OCI-LY7 (cell line): ENCODE results near the gene SDC3. TPM values are rescaled to one million over a fixed set of nuclear protein-coding genes. Genes with fewer than 3 reads are reported as not detected.

ENCODE experiments used
- BruUV-seq: library from RNA; stranded (reverse); fragments of 400-500 nt; replicated peaks from 2 replicates; lab custom pipeline; 2021; lab: Mats Ljungman, UMichigan
- CTCF ChIA-PET: fragments of 300-600 bp; sonication (Branson Sonifier 250); formaldehyde crosslinking; loops from one replicate; lab custom pipeline; 2022; ENCODE audit warnings: antibody characterized with exemption; ENCODE audit not compliant: unreplicated experiment; lab: Charles Lee
- POLR2A ChIA-PET: fragments of 300-600 bp; sonication (Branson Sonifier 250); formaldehyde crosslinking; loops from one replicate; lab custom pipeline; 2022; ENCODE audit warnings: antibody characterized with exemption; lab: Charles Lee
- DNase-seq: peaks from one replicate; pipeline ENCODE4 v3.0.0-alpha.2; 2015; ENCODE audit warnings: low spot score
- H2AFZ ChIP-seq: fragments of 200-600 bp; sonication (generic), shearing (Covaris generic); 2 replicates; pipeline ENCODE4 v1.6.1; 2014; ENCODE audit warnings: mild to moderate bottlenecking, antibody characterized with exemption, low read length, moderate library complexity
- H3K27ac ChIP-seq: fragments of 200-600 bp; sonication (generic); 2 replicates; pipeline ENCODE4 v1.5.1; 2014; ENCODE audit warnings: mixed run types, low read depth, mild to moderate bottlenecking, moderate library complexity, low read length, inconsistent platforms; ENCODE audit not compliant: poor library complexity, severe bottlenecking
- H3K36me3 ChIP-seq: fragments of 200-600 bp; sonication (generic); 2 replicates; pipeline ENCODE4 v1.6.1; 2014; ENCODE audit warnings: mild to moderate bottlenecking, antibody characterized with exemption, low read length, moderate library complexity, mixed read lengths; ENCODE audit not compliant: insufficient read depth
- H3K4me1 ChIP-seq: fragments of 200-600 bp; sonication (generic); 2 replicates; pipeline ENCODE4 v1.5.1; 2014; ENCODE audit warnings: mild to moderate bottlenecking, low read length; ENCODE audit not compliant: insufficient read depth, poor library complexity, severe bottlenecking
- H3K4me2 ChIP-seq: fragments of 200-600 bp; sonication (generic); 2 replicates; pipeline ENCODE4 v1.6.1; 2014; ENCODE audit warnings: mild to moderate bottlenecking, low read length
- H3K4me3 ChIP-seq: fragments of 200-600 bp; sonication (generic); 2 replicates; pipeline ENCODE4 v1.5.1; 2014; ENCODE audit warnings: mild to moderate bottlenecking, low read depth, low read length; ENCODE audit not compliant: poor library complexity, severe bottlenecking
- H3K79me2 ChIP-seq: fragments of 200-600 bp; sonication (generic); 2 replicates; pipeline ENCODE4 v1.6.1; 2016; ENCODE audit warnings: low read depth, mild to moderate bottlenecking, low read length, moderate library complexity, mixed read lengths; ENCODE audit not compliant: insufficient read depth
- H3K9me2 ChIP-seq: fragments of 200-600 bp; sonication (generic); 2 replicates; pipeline ENCODE4 v1.6.1; 2016; ENCODE audit warnings: mild to moderate bottlenecking, low read length, mixed read lengths; ENCODE audit not compliant: insufficient read depth
- H3K9me3 ChIP-seq: fragments of 200-600 bp; sonication (generic); 2 replicates; pipeline ENCODE4 v1.6.1; 2014; ENCODE audit warnings: mild to moderate bottlenecking, mixed run types, low read length, mixed read lengths
- H4K20me1 ChIP-seq: fragments of 200-600 bp; sonication (generic); 2 replicates; pipeline ENCODE4 v1.6.1; 2014; ENCODE audit warnings: mild to moderate bottlenecking, antibody characterized with exemption, low read length, moderate library complexity, mixed read lengths; ENCODE audit not compliant: insufficient read depth
- CTCF ChIP-seq: fragments of 200-600 bp; sonication (generic); conservative IDR thresholded peaks from 2 replicates; pipeline ENCODE4 v1.5.1; 2014; ENCODE audit warnings: mild to moderate bottlenecking, antibody characterized with exemption, low read length, moderate library complexity, mixed read lengths
- EZH2phosphoT487 ChIP-seq: fragments of 200-600 bp; sonication (generic); IDR thresholded peaks from 2 replicates; pipeline ENCODE4 v1.6.1; 2018; ENCODE audit warnings: low read depth, borderline replicate concordance, mild to moderate bottlenecking, mixed run types, antibody characterized with exemption, low read length, moderate library complexity, mixed read lengths
- intact Hi-C: fragments of 100-400 bp; cut with micrococcal nuclease; formaldehyde crosslinking; loops from one replicate; pipeline ENCODE4 v1.10.0; 2022; ENCODE audit not compliant: unreplicated experiment
- total RNA-seq, 2 experiments: library from RNA; depleted of rRNA in 1 of 2; stranded (reverse); fragments of >200 nt in 1 of 2; shearing (Covaris generic) in 1 of 2; gene quantifications; 2 replicates each; pipeline ENCODE4 v1.2.3, GENCODE V29; 2014 to 2022

The SDC3 gene
- total RNA-seq, 2 experiments from 2014 or later: not detected

GRCh38 chr1:30906631-30907441 is 1.7 kb downstream of the SDC3 start:
- TF ChIP-seq CTCF: no peak
- no peak for TF ChIP-seq EZH2phosphoT487
- Histone ChIP-seq H3K9me3 (no peaks in the 10 kb centered on the region), H3K4me1 (peaks cover 5% of the 10 kb centered on the region), H3K4me3 (no peak overlapping the region), H3K9me2 (no peaks in the 10 kb centered on the region), H2AFZ (no peak overlapping the region), H3K4me2 (no peak overlapping the region), H3K79me2 (no peaks in the 10 kb centered on the region), H3K27ac (no peak overlapping the region), H3K36me3 (no peaks in the 10 kb centered on the region), H4K20me1 (no peaks in the 10 kb centered on the region)
- POLR2A ChIA-PET: interaction anchor here (0.9 kb wide), 1 partner anchor 13 kb away, joined by 3 read pairs; no protein-coding TSS in a partner anchor
- CTCF ChIA-PET: interaction anchor here (0.6 kb wide), 1 partner anchor 105 kb away, joined by 3 read pairs; no protein-coding TSS in a partner anchor
- intact Hi-C loops: no loop called here
- BruUV-seq: no TSS peak
- no peak for DNase-seq

GRCh38 chr1:30905916-30906620 is 2.5 kb downstream of the SDC3 start:
- TF ChIP-seq EZH2phosphoT487 (no peak), CTCF (no peak)
- POLR2A ChIA-PET: interaction anchor here (0.9 kb wide), 1 partner anchor 14 kb away, joined by 3 read pairs; no protein-coding TSS in a partner anchor
- no peak for DNase-seq
- no peaks in the 10 kb centered on the region for H3K9me3 ChIP-seq
- intact Hi-C loops: no loop called here
- no peak overlapping the region for H3K4me2 ChIP-seq
- no peak overlapping the region for H3K27ac ChIP-seq
- CTCF ChIA-PET: interaction anchor here (1.4 kb wide), 1 partner anchor 14 kb away, joined by 3 read pairs; no protein-coding TSS in a partner anchor
- H4K20me1 ChIP-seq: no peaks in the 10 kb centered on the region
- peaks cover 5% of the 10 kb centered on the region for H3K4me1 ChIP-seq
- BruUV-seq: no TSS peak
- H3K36me3 ChIP-seq: no peaks in the 10 kb centered on the region
- H3K79me2 ChIP-seq: no peaks in the 10 kb centered on the region
- H2AFZ ChIP-seq: no peak overlapping the region
- no peak overlapping the region for H3K4me3 ChIP-seq
- no peaks in the 10 kb centered on the region for H3K9me2 ChIP-seq
